Liver (tissue), 9 donors: ENCODE data around the gene THRB. TPM values are rescaled to one million over a fixed set of nuclear protein-coding genes. Genes with fewer than 3 reads are reported as not detected.

Source experiments
- DNase-seq: peaks from one replicate; pipeline ENCODE4 v3.0.0-alpha.2; 2017; ENCODE audit warnings: low spot score
- H3K27ac ChIP-seq, 2 donors: one replicate each; pipeline ENCODE4 v1.7.0; 2013; ENCODE audit warnings: inconsistent platforms in 2 of 2, low read length in 2 of 2, control low read depth in 1 of 2, low read depth in 1 of 2, mild to moderate bottlenecking in 1 of 2
- H3K27me3 ChIP-seq, 4 donors: one replicate each; pipeline versions ENCODE4 v1.6.1 to v1.7.0; 2013; ENCODE audit warnings: low read length in 3 of 4, inconsistent platforms in 1 of 4, mild to moderate bottlenecking in 1 of 4, moderate library complexity in 1 of 4; ENCODE audit not compliant: control insufficient read depth in 4 of 4, insufficient read depth in 4 of 4
- H3K36me3 ChIP-seq, 4 donors: one replicate each; pipeline versions ENCODE4 v1.6.1 to v1.7.0; 2013; ENCODE audit warnings: low read length in 3 of 4, mild to moderate bottlenecking in 3 of 4, low read depth in 1 of 4, moderate library complexity in 1 of 4; ENCODE audit not compliant: control insufficient read depth in 4 of 4, insufficient read depth in 3 of 4
- H3K4me1 ChIP-seq, 4 donors: one replicate each; pipeline versions ENCODE4 v1.6.1 to v1.7.0; 2013; ENCODE audit warnings: low read length in 3 of 4, mild to moderate bottlenecking in 3 of 4, moderate library complexity in 1 of 4; ENCODE audit not compliant: control insufficient read depth in 4 of 4, insufficient read depth in 4 of 4
- H3K4me3 ChIP-seq, 3 donors: one replicate each; pipeline versions ENCODE4 v1.6.1 to v1.7.0; 2013; ENCODE audit warnings: low read length in 3 of 3, control low read depth in 1 of 3, low read depth in 1 of 3, mild to moderate bottlenecking in 1 of 3
- H3K9ac ChIP-seq, 2 donors: one replicate each; pipeline ENCODE4 v1.7.0; 2013; ENCODE audit warnings: low read length in 2 of 2, mild to moderate bottlenecking in 2 of 2, moderate library complexity in 2 of 2, control low read depth in 1 of 2, low read depth in 1 of 2
- H3K9me3 ChIP-seq, 4 donors: one replicate each; pipeline versions ENCODE4 v1.6.1 to v1.7.0; 2013; ENCODE audit warnings: low read length in 3 of 4; ENCODE audit not compliant: control insufficient read depth in 4 of 4
- EGR1 ChIP-seq, 2 donors: IDR thresholded peaks; 2 replicates each; pipeline ENCODE4 v1.6.1; 2016 to 2018; ENCODE audit warnings: antibody characterized with exemption in 2 of 2, low read depth in 2 of 2
- FOXA1 ChIP-seq: IDR thresholded peaks from 2 replicates; pipeline ENCODE4 v1.6.1; 2016; ENCODE audit warnings: antibody characterized with exemption
- FOXA2 ChIP-seq: IDR thresholded peaks from 2 replicates; pipeline ENCODE4 v1.6.1; 2016; ENCODE audit warnings: antibody characterized with exemption
- GABPA ChIP-seq, 2 donors: IDR thresholded peaks in 1 of 2; conservative IDR thresholded peaks in 1 of 2; 2 replicates each; pipeline ENCODE4 v1.6.1; 2016; ENCODE audit warnings: antibody characterized with exemption in 2 of 2, mild to moderate bottlenecking in 1 of 2, moderate library complexity in 1 of 2
- HNF4A ChIP-seq, 2 donors: conservative IDR thresholded peaks; 2 replicates each; pipeline ENCODE4 v1.6.1; 2016; ENCODE audit warnings: antibody characterized with exemption in 2 of 2, mild to moderate bottlenecking in 2 of 2
- HNF4G ChIP-seq: IDR thresholded peaks from 2 replicates; pipeline ENCODE4 v1.6.1; 2016; ENCODE audit warnings: antibody characterized with exemption
- JUND ChIP-seq, 2 donors: IDR thresholded peaks; 2 replicates each; pipeline ENCODE4 v1.6.1; 2016; ENCODE audit warnings: antibody characterized with exemption in 2 of 2
- NR2F2 ChIP-seq: IDR thresholded peaks from 2 replicates; pipeline ENCODE4 v1.6.1; 2016; ENCODE audit warnings: antibody characterized with exemption
- RAD21 ChIP-seq, 2 donors: IDR thresholded peaks; 2 replicates each; pipeline ENCODE4 v1.6.1; 2016; ENCODE audit warnings: antibody characterized with exemption in 2 of 2, mild to moderate bottlenecking in 2 of 2
- RXRA ChIP-seq, 2 donors: IDR thresholded peaks; 2 replicates each; pipeline ENCODE4 v1.6.1; 2017 to 2018; ENCODE audit warnings: antibody characterized with exemption in 2 of 2, mild to moderate bottlenecking in 1 of 2
- SP1 ChIP-seq: IDR thresholded peaks from 2 replicates; pipeline ENCODE4 v1.6.1; 2018; ENCODE audit warnings: antibody characterized with exemption, mild to moderate bottlenecking
- TAF1 ChIP-seq: conservative IDR thresholded peaks from 2 replicates; pipeline ENCODE4 v1.6.1; 2016; ENCODE audit warnings: antibody characterized with exemption, mild to moderate bottlenecking
- YY1 ChIP-seq: IDR thresholded peaks from 2 replicates; pipeline ENCODE4 v1.6.1; 2016; ENCODE audit warnings: antibody characterized with exemption, mild to moderate bottlenecking
- WGBS: extraction: QIAGEN DNeasy Blood & Tissue Kit; methylation state at CpG from one replicate; pipeline ENCODE4 v1.1.7; 2013; 5-methylcytosine and 5-hydroxymethylcytosine counted together
- polyA plus RNA-seq, 2 donors: library from polyadenylated mRNA; stranded (reverse) in 1 of 2; unstranded in 1 of 2; fragments of 200-250 nt in 1 of 2; fragments of >200 nt in 1 of 2; fragmentation: Nextera tagmentation in 1 of 2; extraction: Ambion mirVana in 1 of 2; gene quantifications; one replicate each; pipeline versions ENCODE4 v1.2.1 to v1.2.3, GENCODE V29; 2013 to 2015
- total RNA-seq, 2 donors: library from RNA; depleted of rRNA; stranded (reverse); fragments of >200 nt; gene quantifications; one replicate each; pipeline ENCODE4 v1.2.3, GENCODE V29; 2014
- TF ChIP-seq, protein P1 (sequence below): IDR thresholded peaks from 2 replicates; pipeline ENCODE4 v1.6.1; 2016; ENCODE audit warnings: antibody characterized with exemption
- TF ChIP-seq, protein P2 (sequence below): IDR thresholded peaks from 2 replicates; pipeline ENCODE4 v1.6.1; 2016; ENCODE audit warnings: antibody characterized with exemption
- TF ChIP-seq, protein P3 (sequence below): IDR thresholded peaks from 2 replicates; pipeline ENCODE4 v1.6.1; 2016; ENCODE audit warnings: antibody characterized with exemption, mild to moderate bottlenecking
- TF ChIP-seq, protein P4 (sequence below): fragments of 150-350 bp; IDR thresholded peaks from 2 replicates; pipeline ENCODE4 v1.5.1; 2017; ENCODE audit warnings: improper control_type of control experiment, low read depth, low read length; ENCODE audit not compliant: missing input control
- TF ChIP-seq, protein P5 (sequence below): IDR thresholded peaks from 2 replicates; pipeline ENCODE4 v1.6.1; 2016; ENCODE audit warnings: antibody characterized with exemption
- donor health status: healthy.
- donor health status: healthy.
- donor health status: healthy.
- donor health status: healthy.
- donor health status: healthy.

THRB gene
- total and polyA plus RNA-seq, 4 donors = 5.9 to 23.9 (median 9.3) TPM

DNA sequence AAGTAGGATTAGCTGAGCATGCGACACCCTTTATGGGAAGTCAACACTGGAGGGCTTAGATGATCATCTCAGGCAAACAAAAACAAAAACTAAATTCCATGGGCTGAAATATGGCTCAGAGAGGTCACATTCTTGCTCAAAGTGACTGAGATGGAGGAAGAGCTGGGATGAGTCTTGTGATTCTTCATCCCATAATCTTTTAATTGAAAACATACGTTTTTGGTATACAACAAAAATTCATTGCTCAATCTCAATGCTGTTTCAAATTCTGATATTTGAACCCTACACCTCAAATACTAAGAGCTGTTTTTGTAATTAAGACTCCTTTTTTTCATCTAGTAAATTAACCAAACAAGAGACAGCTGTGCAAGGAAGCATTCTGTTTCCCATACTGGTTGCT, 292.6 kb downstream of the THRB start:
- no peak overlapping the region for H3K9ac ChIP-seq
- no peak overlapping the region for H3K27ac ChIP-seq
- DNase-seq = no peak
- H3K36me3 ChIP-seq = no peaks in the 10 kb centered on the region
- no peak overlapping the region for H3K4me3 ChIP-seq
- no peaks in the 10 kb centered on the region for H3K9me3 ChIP-seq
- no peak for TF ChIP-seq YY1
- TF ChIP-seq JUND (IDR thresholded peaks at IDR 0.05) = no peak
- TF ChIP-seq, protein P1, sequence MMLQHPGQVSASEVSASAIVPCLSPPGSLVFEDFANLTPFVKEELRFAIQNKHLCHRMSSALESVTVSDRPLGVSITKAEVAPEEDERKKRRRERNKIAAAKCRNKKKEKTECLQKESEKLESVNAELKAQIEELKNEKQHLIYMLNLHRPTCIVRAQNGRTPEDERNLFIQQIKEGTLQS = no peak
- TF ChIP-seq HNF4A (conservative IDR thresholded peaks at IDR 0.05) = no peak
- no peak for TF ChIP-seq SP1
- TF ChIP-seq, protein P2, sequence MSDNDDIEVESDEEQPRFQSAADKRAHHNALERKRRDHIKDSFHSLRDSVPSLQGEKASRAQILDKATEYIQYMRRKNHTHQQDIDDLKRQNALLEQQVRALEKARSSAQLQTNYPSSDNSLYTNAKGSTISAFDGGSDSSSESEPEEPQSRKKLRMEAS = no peak
- H3K4me1 ChIP-seq = no peaks in the 10 kb centered on the region
- no peaks in the 10 kb centered on the region for H3K27me3 ChIP-seq
- WGBS = 91% methylated on average over 2 of the region's 2 CpGs

DNA sequence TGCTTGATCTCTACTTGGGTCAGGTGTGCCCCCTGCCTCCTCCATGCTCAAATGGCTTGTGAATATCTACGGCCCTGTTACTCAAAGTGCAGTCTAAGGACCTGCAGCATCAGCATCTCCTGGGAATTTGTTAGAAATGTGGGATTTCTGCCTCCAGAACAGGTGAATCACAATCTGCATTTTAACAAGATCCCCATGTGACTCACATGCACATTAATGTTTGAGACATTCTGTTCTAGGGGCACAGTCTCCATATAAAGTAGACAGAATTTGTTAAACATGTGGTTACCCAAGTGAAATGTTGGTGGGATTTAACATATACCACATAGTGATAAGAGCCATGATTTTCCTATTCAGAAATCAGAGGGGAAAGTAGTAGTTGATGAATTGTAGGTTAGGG, 293.3 kb downstream of the THRB start:
- no peak for TF ChIP-seq GABPA (IDR thresholded peaks at IDR 0.05 in 1 of 2, conservative IDR thresholded peaks at IDR 0.05 in 1 of 2)
- no peak for TF ChIP-seq HNF4A (conservative IDR thresholded peaks at IDR 0.05)
- no peak for TF ChIP-seq NR2F2
- TF ChIP-seq, protein P3, sequence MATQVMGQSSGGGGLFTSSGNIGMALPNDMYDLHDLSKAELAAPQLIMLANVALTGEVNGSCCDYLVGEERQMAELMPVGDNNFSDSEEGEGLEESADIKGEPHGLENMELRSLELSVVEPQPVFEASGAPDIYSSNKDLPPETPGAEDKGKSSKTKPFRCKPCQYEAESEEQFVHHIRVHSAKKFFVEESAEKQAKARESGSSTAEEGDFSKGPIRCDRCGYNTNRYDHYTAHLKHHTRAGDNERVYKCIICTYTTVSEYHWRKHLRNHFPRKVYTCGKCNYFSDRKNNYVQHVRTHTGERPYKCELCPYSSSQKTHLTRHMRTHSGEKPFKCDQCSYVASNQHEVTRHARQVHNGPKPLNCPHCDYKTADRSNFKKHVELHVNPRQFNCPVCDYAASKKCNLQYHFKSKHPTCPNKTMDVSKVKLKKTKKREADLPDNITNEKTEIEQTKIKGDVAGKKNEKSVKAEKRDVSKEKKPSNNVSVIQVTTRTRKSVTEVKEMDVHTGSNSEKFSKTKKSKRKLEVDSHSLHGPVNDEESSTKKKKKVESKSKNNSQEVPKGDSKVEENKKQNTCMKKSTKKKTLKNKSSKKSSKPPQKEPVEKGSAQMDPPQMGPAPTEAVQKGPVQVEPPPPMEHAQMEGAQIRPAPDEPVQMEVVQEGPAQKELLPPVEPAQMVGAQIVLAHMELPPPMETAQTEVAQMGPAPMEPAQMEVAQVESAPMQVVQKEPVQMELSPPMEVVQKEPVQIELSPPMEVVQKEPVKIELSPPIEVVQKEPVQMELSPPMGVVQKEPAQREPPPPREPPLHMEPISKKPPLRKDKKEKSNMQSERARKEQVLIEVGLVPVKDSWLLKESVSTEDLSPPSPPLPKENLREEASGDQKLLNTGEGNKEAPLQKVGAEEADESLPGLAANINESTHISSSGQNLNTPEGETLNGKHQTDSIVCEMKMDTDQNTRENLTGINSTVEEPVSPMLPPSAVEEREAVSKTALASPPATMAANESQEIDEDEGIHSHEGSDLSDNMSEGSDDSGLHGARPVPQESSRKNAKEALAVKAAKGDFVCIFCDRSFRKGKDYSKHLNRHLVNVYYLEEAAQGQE = no peak
- TF ChIP-seq SP1 = no peak
- no peak for TF ChIP-seq JUND (IDR thresholded peaks at IDR 0.05)
- TF ChIP-seq YY1 = no peak
- no peak for TF ChIP-seq TAF1
- no peak for TF ChIP-seq EGR1 (IDR thresholded peaks at IDR 0.05; ENCODE audit: low read depth in 2 of 2)
- no peak for TF ChIP-seq RXRA (IDR thresholded peaks at IDR 0.05)
- no peak for TF ChIP-seq RAD21 (IDR thresholded peaks at IDR 0.05)
- TF ChIP-seq FOXA2 = no peak
- TF ChIP-seq, protein P4, sequence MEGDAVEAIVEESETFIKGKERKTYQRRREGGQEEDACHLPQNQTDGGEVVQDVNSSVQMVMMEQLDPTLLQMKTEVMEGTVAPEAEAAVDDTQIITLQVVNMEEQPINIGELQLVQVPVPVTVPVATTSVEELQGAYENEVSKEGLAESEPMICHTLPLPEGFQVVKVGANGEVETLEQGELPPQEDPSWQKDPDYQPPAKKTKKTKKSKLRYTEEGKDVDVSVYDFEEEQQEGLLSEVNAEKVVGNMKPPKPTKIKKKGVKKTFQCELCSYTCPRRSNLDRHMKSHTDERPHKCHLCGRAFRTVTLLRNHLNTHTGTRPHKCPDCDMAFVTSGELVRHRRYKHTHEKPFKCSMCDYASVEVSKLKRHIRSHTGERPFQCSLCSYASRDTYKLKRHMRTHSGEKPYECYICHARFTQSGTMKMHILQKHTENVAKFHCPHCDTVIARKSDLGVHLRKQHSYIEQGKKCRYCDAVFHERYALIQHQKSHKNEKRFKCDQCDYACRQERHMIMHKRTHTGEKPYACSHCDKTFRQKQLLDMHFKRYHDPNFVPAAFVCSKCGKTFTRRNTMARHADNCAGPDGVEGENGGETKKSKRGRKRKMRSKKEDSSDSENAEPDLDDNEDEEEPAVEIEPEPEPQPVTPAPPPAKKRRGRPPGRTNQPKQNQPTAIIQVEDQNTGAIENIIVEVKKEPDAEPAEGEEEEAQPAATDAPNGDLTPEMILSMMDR = no peak
- no peak for TF ChIP-seq FOXA1
- TF ChIP-seq, protein P1 = no peak
- no peak for TF ChIP-seq HNF4G
- TF ChIP-seq, protein P2 = no peak
- TF ChIP-seq, protein P5, sequence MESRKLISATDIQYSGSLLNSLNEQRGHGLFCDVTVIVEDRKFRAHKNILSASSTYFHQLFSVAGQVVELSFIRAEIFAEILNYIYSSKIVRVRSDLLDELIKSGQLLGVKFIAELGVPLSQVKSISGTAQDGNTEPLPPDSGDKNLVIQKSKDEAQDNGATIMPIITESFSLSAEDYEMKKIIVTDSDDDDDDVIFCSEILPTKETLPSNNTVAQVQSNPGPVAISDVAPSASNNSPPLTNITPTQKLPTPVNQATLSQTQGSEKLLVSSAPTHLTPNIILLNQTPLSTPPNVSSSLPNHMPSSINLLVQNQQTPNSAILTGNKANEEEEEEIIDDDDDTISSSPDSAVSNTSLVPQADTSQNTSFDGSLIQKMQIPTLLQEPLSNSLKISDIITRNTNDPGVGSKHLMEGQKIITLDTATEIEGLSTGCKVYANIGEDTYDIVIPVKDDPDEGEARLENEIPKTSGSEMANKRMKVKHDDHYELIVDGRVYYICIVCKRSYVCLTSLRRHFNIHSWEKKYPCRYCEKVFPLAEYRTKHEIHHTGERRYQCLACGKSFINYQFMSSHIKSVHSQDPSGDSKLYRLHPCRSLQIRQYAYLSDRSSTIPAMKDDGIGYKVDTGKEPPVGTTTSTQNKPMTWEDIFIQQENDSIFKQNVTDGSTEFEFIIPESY = no peak
- 92% methylated on average over 1 of the region's 1 CpG for WGBS
- Histone ChIP-seq H3K9me3 (no peaks in the 10 kb centered on the region), H3K36me3 (no peaks in the 10 kb centered on the region), H3K9ac (no peak overlapping the region), H3K4me1 (no peaks in the 10 kb centered on the region), H3K4me3 (no peak overlapping the region), H3K27me3 (no peaks in the 10 kb centered on the region), H3K27ac (no peak overlapping the region)
- no peak for DNase-seq
